GM21576 (cell line): Measurements from ENCODE around the gene FOSL2.

Source experiments
- ATAC-seq: cut with Tn5 transposase; IDR thresholded peaks from one replicate; pipeline ENCODE4 v1.9.1; 2021; ENCODE audit warnings: mild to moderate bottlenecking, moderate library complexity; ENCODE audit not compliant: unreplicated experiment

FOSL2 gene

GRCh38 chr2:28373854-28374253 is 18.8 kb upstream of the FOSL2 start:
- no peak for ATAC-seq

- ATAC-seq = no peak
Measured at GRCh38 chr2:28374331-28374730, 18.3 kb upstream of the FOSL2 start.

GRCh38 chr2:28375236-28375635 is 17.4 kb upstream of the FOSL2 start:
- ATAC-seq = no peak

GRCh38 chr2:28375742-28376631 is 16.7 kb upstream of the FOSL2 start:
- no peak for ATAC-seq

GRCh38 chr2:28377195-28377816 is 15.4 kb upstream of the FOSL2 start:
- ATAC-seq = no peak

GRCh38 chr2:28377984-28378678 is 14.5 kb upstream of the FOSL2 start:
- no peak for ATAC-seq

- no peak for ATAC-seq
Measured at GRCh38 chr2:28378679-28379584, 13.7 kb upstream of the FOSL2 start.

- ATAC-seq = no peak
Measured at GRCh38 chr2:28380219-28380618, 12.4 kb upstream of the FOSL2 start.

- ATAC-seq = no peak
Measured at GRCh38 chr2:28381225-28382180, 11.2 kb upstream of the FOSL2 start.

GRCh38 chr2:28382755-28383154 is 9.9 kb upstream of the FOSL2 start:
- no peak for ATAC-seq

GRCh38 chr2:28387082-28387960 is 5.3 kb upstream of the FOSL2 start:
- no peak for ATAC-seq

- no peak for ATAC-seq
Measured at GRCh38 chr2:28389399-28390240, 3.0 kb upstream of the FOSL2 start.

GRCh38 chr2:28390241-28390745 is 2.4 kb upstream of the FOSL2 start:
- ATAC-seq = no peak

- no peak for ATAC-seq
Measured at GRCh38 chr2:28390746-28391563, 1.7 kb upstream of the FOSL2 start.

GRCh38 chr2:28391564-28392296 is 928 bp upstream of the FOSL2 start:
- peak; percentile 34 for ATAC-seq
